ENCODE results near the gene PICALM.
"Not testable (repeated sequence)": the region's sequence is repeated elsewhere in the genome, so short reads cannot be mapped to it uniquely, and the experiment has no call there.

PICALM gene

GRCh38 chr11:85935751-85936150, 133.1 kb downstream of the PICALM start:
- DNase-seq: no peak

- DNase-seq: no peak
These were observed 134.2 kb downstream of the PICALM start for GRCh38 chr11:85934596-85935169.

- no peak for DNase-seq
These were observed 138.0 kb downstream of the PICALM start for GRCh38 chr11:85930879-85931366.

GRCh38 chr11:85926653-85927214, 142.2 kb downstream of the PICALM start:
- not testable (repeated sequence) for DNase-seq

- DNase-seq: no peak
These were observed 145.4 kb downstream of the PICALM start for GRCh38 chr11:85923455-85923854.

GRCh38 chr11:85922367-85922766, 146.5 kb downstream of the PICALM start:
- DNase-seq: no peak

GRCh38 chr11:85918910-85919794, 149.7 kb downstream of the PICALM start:
- DNase-seq: no peak

GRCh38 chr11:85914425-85914824, 154.5 kb downstream of the PICALM start:
- no peak for DNase-seq

GRCh38 chr11:85913513-85913912, 155.4 kb downstream of the PICALM start:
- DNase-seq: no peak

- no peak for DNase-seq
These were observed 156.5 kb downstream of the PICALM start for GRCh38 chr11:85912414-85912813.
